Chondrocyte (in vitro differentiated cells): ENCODE results near the gene RTP1. TPM values are rescaled to one million over a fixed set of nuclear protein-coding genes. Genes with fewer than 3 reads are reported as not detected.

ENCODE experiments used
- DNase-seq: peaks from one replicate; pipeline ENCODE4 v3.0.0; 2021; ENCODE audit warnings: mixed read lengths, low spot score
- H3K27ac Mint-ChIP-seq: one replicate; pipeline ENCODE4 v1.8.0; 2021; ENCODE audit warnings: mild to moderate bottlenecking, moderate library complexity, mixed read lengths; ENCODE audit not compliant: unreplicated experiment
- H3K27me3 Mint-ChIP-seq: 2 replicates; pipeline ENCODE4 v1.8.0; 2021; ENCODE audit warnings: low read depth, mixed read lengths
- H3K36me3 Mint-ChIP-seq: 2 replicates; pipeline ENCODE4 v1.8.0; 2021; ENCODE audit warnings: low read depth, mixed read lengths
- H3K4me1 Mint-ChIP-seq: 2 replicates; pipeline ENCODE4 v1.8.0; 2021; ENCODE audit warnings: low read depth, mild to moderate bottlenecking, mixed read lengths
- H3K4me3 Mint-ChIP-seq: one replicate; pipeline ENCODE4 v1.8.0; 2021; ENCODE audit warnings: mild to moderate bottlenecking, moderate library complexity, mixed read lengths; ENCODE audit not compliant: unreplicated experiment
- H3K9me3 Mint-ChIP-seq: 2 replicates; pipeline ENCODE4 v1.8.0; 2021; ENCODE audit warnings: low read depth, mixed read lengths
- long read RNA-seq: library from polyadenylated mRNA; stranded (forward); transcript quantifications from one replicate; pipeline ENCODE4 v2.0.0, GENCODE V29; 2021
- total RNA-seq: library from RNA; stranded (reverse); gene quantifications from 3 replicates; pipeline ENCODE4 v1.2.1, GENCODE V29; 2021
- TF ChIP-seq, protein P1 (sequence below): fragments of 200-600 bp; sonication (generic); IDR thresholded peaks from 2 replicates; pipeline ENCODE4 v1.5.0; 2021; ENCODE audit warnings: antibody characterized with exemption, mild to moderate bottlenecking, moderate library complexity

RTP1 gene, protein sequence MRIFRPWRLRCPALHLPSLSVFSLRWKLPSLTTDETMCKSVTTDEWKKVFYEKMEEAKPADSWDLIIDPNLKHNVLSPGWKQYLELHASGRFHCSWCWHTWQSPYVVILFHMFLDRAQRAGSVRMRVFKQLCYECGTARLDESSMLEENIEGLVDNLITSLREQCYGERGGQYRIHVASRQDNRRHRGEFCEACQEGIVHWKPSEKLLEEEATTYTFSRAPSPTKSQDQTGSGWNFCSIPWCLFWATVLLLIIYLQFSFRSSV
- total RNA-seq, result not detected in 3 replicates
- long read RNA-seq, result 0 reads

DNA sequence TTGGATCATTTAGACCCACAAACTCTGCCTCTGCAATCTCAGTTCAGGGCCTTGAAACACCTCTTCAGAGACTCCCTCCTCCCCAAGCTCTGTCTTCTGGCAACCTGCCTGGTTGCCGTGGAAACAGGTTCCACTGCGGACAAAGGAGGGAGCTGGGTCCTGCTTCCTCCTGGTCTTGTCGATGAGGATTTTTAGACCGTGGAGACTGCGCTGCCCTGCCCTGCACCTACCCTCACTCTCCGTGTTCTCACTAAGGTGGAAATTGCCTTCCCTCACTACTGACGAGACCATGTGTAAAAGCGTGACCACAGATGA lies at the start of gene RTP1:
TSS of gene RTP1 (plus strand) at position 152 of the 315 bp plus-strand sequence. CDS start at position 182, 30 bp downstream.
- H3K27ac Mint-ChIP-seq, result no peak within 1 kb of the TSS
- H3K27me3 Mint-ChIP-seq, result peaks cover 2% of the 10 kb centered on the region
- TF ChIP-seq, protein P1, sequence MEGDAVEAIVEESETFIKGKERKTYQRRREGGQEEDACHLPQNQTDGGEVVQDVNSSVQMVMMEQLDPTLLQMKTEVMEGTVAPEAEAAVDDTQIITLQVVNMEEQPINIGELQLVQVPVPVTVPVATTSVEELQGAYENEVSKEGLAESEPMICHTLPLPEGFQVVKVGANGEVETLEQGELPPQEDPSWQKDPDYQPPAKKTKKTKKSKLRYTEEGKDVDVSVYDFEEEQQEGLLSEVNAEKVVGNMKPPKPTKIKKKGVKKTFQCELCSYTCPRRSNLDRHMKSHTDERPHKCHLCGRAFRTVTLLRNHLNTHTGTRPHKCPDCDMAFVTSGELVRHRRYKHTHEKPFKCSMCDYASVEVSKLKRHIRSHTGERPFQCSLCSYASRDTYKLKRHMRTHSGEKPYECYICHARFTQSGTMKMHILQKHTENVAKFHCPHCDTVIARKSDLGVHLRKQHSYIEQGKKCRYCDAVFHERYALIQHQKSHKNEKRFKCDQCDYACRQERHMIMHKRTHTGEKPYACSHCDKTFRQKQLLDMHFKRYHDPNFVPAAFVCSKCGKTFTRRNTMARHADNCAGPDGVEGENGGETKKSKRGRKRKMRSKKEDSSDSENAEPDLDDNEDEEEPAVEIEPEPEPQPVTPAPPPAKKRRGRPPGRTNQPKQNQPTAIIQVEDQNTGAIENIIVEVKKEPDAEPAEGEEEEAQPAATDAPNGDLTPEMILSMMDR, result no peak
- peaks cover 25% of the 10 kb centered on the region for H3K4me1 Mint-ChIP-seq
- H3K4me3 Mint-ChIP-seq, result no peak within 1 kb of the TSS
- no peak for DNase-seq
- no peaks in the 10 kb centered on the region for H3K36me3 Mint-ChIP-seq
- no peaks in the 10 kb centered on the region for H3K9me3 Mint-ChIP-seq

DNA sequence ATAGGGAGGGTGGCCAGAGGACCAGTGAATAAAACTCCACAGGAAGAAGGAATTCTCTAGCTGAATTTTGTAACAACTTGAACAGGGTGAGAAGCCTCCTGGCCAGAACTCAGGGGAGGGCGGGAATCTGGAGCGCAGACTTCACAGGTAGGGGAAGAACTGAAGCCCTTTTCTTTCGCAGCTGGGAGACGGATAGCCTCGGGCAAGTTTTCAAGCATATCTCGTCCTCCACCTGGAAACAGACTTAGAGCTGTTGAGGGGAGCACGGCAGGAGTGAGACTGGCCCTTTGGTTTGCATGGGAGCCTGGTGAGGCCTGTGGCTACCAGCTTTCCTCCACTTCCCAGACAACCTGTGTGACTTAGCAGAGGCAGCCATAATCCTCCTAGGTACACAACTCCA lies 47.1 kb upstream of the RTP1 start:
- H3K27me3 Mint-ChIP-seq, result peaks cover 20% of the 10 kb centered on the region
- TF ChIP-seq, protein P1, result no peak
- H3K4me1 Mint-ChIP-seq, result peaks cover 4% of the 10 kb centered on the region

DNA sequence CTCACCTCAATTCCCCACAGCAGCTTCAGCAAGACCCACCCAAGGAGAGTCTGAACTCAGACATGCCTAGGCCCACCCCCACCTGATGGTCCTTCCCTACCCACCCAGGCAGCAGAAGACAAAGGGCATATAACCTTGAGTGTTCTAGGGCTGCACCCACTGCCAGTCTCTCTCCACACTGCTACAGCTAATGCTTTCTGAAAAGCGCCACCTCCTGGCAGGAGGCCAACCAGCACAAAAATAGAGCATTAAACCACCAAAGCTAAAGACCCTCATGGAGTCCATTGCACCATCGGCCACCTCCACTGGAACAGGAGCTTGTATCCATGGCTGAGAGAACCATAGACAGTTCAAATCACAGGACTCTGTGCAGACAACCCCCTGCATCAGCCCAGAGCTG lies 46.7 kb upstream of the RTP1 start:
- peaks cover 20% of the 10 kb centered on the region for H3K27me3 Mint-ChIP-seq
- peaks cover 22% of the 10 kb centered on the region for H3K9me3 Mint-ChIP-seq
- TF ChIP-seq, protein P1, result peak; percentile 55
- no peak overlapping the region for H3K4me3 Mint-ChIP-seq
- no peak for DNase-seq
- peaks cover 4% of the 10 kb centered on the region for H3K4me1 Mint-ChIP-seq
- H3K27ac Mint-ChIP-seq, result no peak overlapping the region
- H3K36me3 Mint-ChIP-seq, result peaks cover 3% of the 10 kb centered on the region

More for the DNA sequence above, 47.1 kb upstream of the RTP1 start:
- H3K27ac Mint-ChIP-seq, result no peak overlapping the region
- no peak for DNase-seq
- peaks cover 18% of the 10 kb centered on the region for H3K9me3 Mint-ChIP-seq
- no peak overlapping the region for H3K4me3 Mint-ChIP-seq
- H3K36me3 Mint-ChIP-seq, result peaks cover 3% of the 10 kb centered on the region

DNA sequence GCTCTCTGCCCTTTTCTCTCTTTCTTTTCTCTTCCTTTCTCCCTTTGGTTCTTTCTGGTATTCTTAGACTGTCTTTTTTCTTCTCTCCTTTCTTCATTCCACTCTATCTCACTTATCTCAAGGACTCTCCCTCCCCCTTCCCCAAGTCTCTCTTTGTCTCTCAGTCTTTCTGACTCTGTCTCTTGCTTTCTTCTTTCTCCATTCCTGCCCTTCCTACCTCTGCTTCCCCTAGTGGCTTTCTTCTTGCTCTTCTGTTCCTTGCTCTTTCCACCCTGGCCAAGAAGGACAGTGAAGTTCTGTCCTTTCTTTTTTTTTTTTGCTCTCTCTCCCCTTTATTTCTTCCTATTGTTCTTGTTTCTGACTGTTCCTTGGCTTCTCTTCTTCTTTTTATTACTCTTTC lies 35.7 kb upstream of the RTP1 start:
- peaks cover 2% of the 10 kb centered on the region for H3K36me3 Mint-ChIP-seq
- peaks cover 10% of the 10 kb centered on the region for H3K9me3 Mint-ChIP-seq
- no peak overlapping the region for H3K4me3 Mint-ChIP-seq
- TF ChIP-seq, protein P1, result no peak
- H3K4me1 Mint-ChIP-seq, result peaks cover 7% of the 10 kb centered on the region
- no peak for DNase-seq
- no peak overlapping the region for H3K27ac Mint-ChIP-seq
- H3K27me3 Mint-ChIP-seq, result peaks cover 12% of the 10 kb centered on the region

DNA sequence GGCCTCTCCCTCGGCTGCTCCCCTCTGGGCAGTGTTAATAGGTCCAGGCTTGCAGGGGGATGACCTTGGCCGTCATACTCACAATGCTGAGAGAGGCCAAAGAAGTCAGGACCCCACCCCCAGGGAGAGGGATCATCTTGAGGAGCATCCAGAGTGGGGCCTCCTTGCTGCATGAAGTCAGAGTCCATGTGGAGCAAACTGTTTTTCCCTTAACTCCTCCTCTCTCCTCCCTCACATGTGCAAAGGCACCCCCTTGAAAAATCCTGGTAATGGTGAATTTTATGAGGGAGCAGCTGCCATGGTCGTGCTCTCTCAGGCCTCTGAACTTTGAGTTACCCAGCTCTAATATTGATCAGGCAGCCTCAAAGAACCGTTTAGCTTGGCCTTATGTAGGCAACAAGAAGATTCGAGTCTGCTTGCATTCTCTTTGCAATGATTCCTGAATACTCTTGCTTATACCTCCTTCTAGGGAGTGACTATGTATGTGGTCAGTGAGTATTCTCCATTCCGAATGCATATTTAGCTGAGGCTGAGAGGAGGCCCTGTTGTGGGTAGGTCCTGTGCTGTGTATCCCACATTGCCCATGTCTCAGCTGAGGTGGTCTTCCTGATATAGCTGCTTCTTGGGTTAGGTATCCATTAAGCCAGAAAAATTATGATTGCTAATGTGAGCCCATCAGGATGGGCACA lies 34.9 kb upstream of the RTP1 start:
- Mint-ChIP-seq H3K4me3 (no peak overlapping the region), H3K4me1 (peaks cover 8% of the 10 kb centered on the region), H3K9me3 (peaks cover 10% of the 10 kb centered on the region), H3K27me3 (peaks cover 12% of the 10 kb centered on the region), H3K27ac (no peak overlapping the region), H3K36me3 (peaks cover 2% of the 10 kb centered on the region)
- TF ChIP-seq, protein P1, result no peak
- no peak for DNase-seq
